GM21825 (cell line): ENCODE data around the gene ADAMTS10.
"Not testable (repeated sequence)": the region's sequence is repeated elsewhere in the genome, so short reads cannot be mapped to it uniquely, and the experiment has no call there.

ENCODE experiments used
- ATAC-seq: cut with Tn5 transposase; IDR thresholded peaks from one replicate; pipeline ENCODE4 v1.9.1; 2021; ENCODE audit warnings: mild to moderate bottlenecking, moderate library complexity; ENCODE audit not compliant: unreplicated experiment

The ADAMTS10 gene

GRCh38 chr19:8564866-8565265 lies 45.6 kb downstream of the ADAMTS10 start:
- ATAC-seq = not testable (repeated sequence)

- ATAC-seq = no peak
Measured at GRCh38 chr19:8561075-8561764, 49.3 kb downstream of the ADAMTS10 start.

- ATAC-seq = no peak
Measured at GRCh38 chr19:8558325-8558724, 52.2 kb downstream of the ADAMTS10 start.

GRCh38 chr19:8557642-8558238 lies 52.8 kb downstream of the ADAMTS10 start:
- ATAC-seq = no peak

GRCh38 chr19:8553729-8554128 lies 56.8 kb downstream of the ADAMTS10 start:
- not testable (repeated sequence) for ATAC-seq

- ATAC-seq = no peak
Measured at GRCh38 chr19:8552810-8553209, 57.7 kb downstream of the ADAMTS10 start.

GRCh38 chr19:8550070-8550469 lies 60.4 kb downstream of the ADAMTS10 start:
- no peak for ATAC-seq

- no peak for ATAC-seq
Measured at GRCh38 chr19:8545743-8546142, 64.8 kb downstream of the ADAMTS10 start.

GRCh38 chr19:8544168-8544567 lies 66.3 kb downstream of the ADAMTS10 start:
- ATAC-seq = no peak

- no peak for ATAC-seq
Measured at GRCh38 chr19:8539621-8540149, 70.8 kb downstream of the ADAMTS10 start.

GRCh38 chr19:8537099-8537498 lies 73.4 kb downstream of the ADAMTS10 start:
- ATAC-seq = no peak

- no peak for ATAC-seq
Measured at GRCh38 chr19:8536282-8536681, 74.2 kb downstream of the ADAMTS10 start.

- no peak for ATAC-seq
Measured at GRCh38 chr19:8532225-8532624, 78.3 kb downstream of the ADAMTS10 start.

GRCh38 chr19:8531470-8531869 lies 79.0 kb downstream of the ADAMTS10 start:
- ATAC-seq = no peak
